ENCODE results near the gene RASGEF1C. TPM values are rescaled to one million over a fixed set of nuclear protein-coding genes. Genes with fewer than 3 reads are reported as not detected.

RASGEF1C gene
- total RNA-seq, 2 experiments from 2014 or later = not detected

GRCh38 chr5:180187767-180188166, 21.2 kb downstream of the RASGEF1C start:
- POLR2A ChIA-PET = no interaction called here
- CTCF ChIA-PET = no interaction called here
- Mint-ChIP-seq H3K4me3 (no peak overlapping the region), H3K4me1 (no peaks in the 10 kb centered on the region), H3K9me3 (peaks cover 2% of the 10 kb centered on the region), H3K36me3 (ENCODE audit: low read depth) (no peaks in the 10 kb centered on the region), H3K27me3 (peaks cover 7% of the 10 kb centered on the region), H3K27ac (no peak overlapping the region)
- no peak for DNase-seq

- Mint-ChIP-seq H3K27me3 (no peaks in the 10 kb centered on the region), H3K27ac (no peak overlapping the region), H3K4me1 (no peaks in the 10 kb centered on the region), H3K4me3 (no peak overlapping the region), H3K9me3 (peaks cover 2% of the 10 kb centered on the region), H3K36me3 (ENCODE audit: low read depth) (no peaks in the 10 kb centered on the region)
- no peak for DNase-seq
- POLR2A ChIA-PET = no interaction called here
- CTCF ChIA-PET = no interaction called here
Measured at GRCh38 chr5:180180846-180181245, 28.2 kb downstream of the RASGEF1C start.

DNA sequence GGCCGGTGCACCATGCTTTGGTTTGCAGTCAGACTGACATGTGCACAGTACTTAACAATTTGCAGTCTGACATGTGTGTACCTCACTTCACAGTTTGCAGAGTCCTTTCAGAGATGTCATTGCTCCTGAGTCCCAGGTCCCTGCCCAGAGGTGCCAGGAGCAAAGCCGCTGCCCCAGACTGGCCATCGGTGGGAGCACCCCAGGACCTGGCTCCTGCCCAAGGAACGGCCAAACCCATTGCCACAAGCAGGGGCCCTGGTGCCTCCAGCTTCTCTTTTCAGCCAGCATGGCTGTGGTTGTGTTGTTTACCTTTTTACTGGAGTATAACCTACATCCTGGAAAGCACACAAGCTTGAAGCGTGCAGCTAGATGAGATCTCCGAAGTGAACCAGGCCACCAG, 28.6 kb downstream of the RASGEF1C start:
- Mint-ChIP-seq H3K27me3 (no peaks in the 10 kb centered on the region), H3K36me3 (ENCODE audit: low read depth) (no peaks in the 10 kb centered on the region), H3K9me3 (peaks cover 2% of the 10 kb centered on the region), H3K27ac (no peak overlapping the region), H3K4me1 (no peaks in the 10 kb centered on the region), H3K4me3 (no peak overlapping the region)
- ChIA-PET CTCF (no interaction called here), POLR2A (no interaction called here)
- DNase-seq = no peak

GRCh38 chr5:180179442-180180420, 29.3 kb downstream of the RASGEF1C start:
- H3K9me3 Mint-ChIP-seq = peaks cover 2% of the 10 kb centered on the region
- no peaks in the 10 kb centered on the region for H3K27me3 Mint-ChIP-seq
- H3K27ac Mint-ChIP-seq = no peak overlapping the region
- H3K4me3 Mint-ChIP-seq = no peak overlapping the region
- POLR2A ChIA-PET = no interaction called here
- H3K36me3 Mint-ChIP-seq (ENCODE audit: low read depth) = no peaks in the 10 kb centered on the region
- CTCF ChIA-PET = no interaction called here
- no peak for DNase-seq
- H3K4me1 Mint-ChIP-seq = no peaks in the 10 kb centered on the region

DNA sequence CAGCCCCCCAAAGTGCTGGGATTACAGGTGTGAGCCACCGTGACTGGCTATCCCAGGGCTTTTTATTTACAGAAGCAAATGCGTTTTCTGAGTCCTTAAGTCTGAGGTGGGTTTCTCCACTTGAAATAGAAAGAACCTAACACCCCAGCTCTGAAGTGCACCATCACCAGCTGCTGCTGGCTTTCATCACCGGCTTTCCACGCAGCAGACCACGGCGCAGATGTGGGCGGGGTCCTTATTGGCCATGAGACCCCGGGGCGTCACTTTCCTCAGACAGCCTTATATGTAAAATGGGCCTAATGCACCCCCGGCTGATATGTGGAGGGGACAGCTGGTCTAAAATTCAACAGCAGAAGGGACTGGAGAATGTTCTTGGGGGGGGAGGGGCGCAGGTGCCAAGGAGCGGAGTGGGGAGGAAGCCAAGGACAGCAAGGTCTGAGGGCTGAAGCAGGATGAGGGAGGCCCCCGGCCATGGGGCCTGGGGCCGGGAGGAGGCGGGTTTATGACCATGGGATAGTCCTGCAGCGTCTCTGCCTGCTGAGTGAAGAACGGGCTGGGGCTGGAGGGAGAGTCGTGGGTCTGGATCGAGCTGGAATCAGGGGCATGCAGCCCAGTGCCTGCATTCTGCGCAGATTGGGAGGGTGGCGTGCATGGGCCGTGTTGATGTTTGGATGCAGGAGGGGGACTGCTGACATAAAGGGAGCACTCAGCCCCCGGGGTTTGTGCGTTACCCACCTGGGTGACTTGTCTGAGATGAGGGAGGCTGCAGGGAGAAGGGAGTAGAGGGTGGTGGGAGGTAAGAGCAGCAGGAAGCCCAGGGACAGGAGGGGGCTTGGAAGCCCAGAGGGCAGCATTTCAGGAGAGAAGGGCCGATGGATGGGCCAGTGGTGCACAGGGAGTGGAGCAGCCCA, 30.2 kb downstream of the RASGEF1C start:
- Mint-ChIP-seq H3K4me1 (no peaks in the 10 kb centered on the region), H3K36me3 (ENCODE audit: low read depth) (no peaks in the 10 kb centered on the region), H3K4me3 (no peak overlapping the region), H3K9me3 (peaks cover 2% of the 10 kb centered on the region), H3K27me3 (no peaks in the 10 kb centered on the region), H3K27ac (no peak overlapping the region)
- ChIA-PET POLR2A (no interaction called here), CTCF (no interaction called here)
- no peak for DNase-seq

- H3K27ac Mint-ChIP-seq = no peak overlapping the region
- H3K36me3 Mint-ChIP-seq (ENCODE audit: low read depth) = no peaks in the 10 kb centered on the region
- POLR2A ChIA-PET = no interaction called here
- H3K4me3 Mint-ChIP-seq = no peak overlapping the region
- no peaks in the 10 kb centered on the region for H3K4me1 Mint-ChIP-seq
- no peaks in the 10 kb centered on the region for H3K27me3 Mint-ChIP-seq
- H3K9me3 Mint-ChIP-seq = no peaks in the 10 kb centered on the region
- CTCF ChIA-PET = no interaction called here
- no peak for DNase-seq
Measured at GRCh38 chr5:180176191-180176590, 32.8 kb downstream of the RASGEF1C start.

DNA sequence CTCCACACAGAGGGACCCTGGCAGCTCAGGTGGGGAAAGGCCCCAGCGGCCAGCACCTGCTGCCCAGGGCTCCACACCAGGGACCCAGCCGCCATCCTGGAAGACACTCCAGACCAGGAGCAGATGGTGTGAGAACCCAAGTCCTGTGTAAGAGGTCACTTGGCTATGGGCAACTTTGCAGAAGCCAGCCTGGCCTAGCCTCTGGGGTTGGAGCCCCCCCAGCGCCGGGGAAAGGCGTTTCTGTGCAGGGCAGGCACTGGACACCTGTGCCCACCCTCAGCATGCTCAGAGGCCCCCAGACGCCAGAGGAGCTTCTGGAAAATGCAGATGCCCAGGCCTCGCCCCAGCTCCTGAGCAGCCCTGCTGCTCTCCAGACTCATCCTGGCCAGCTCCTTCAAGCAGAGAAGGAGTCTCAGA, 34.0 kb downstream of the RASGEF1C start:
- no peaks in the 10 kb centered on the region for H3K4me1 Mint-ChIP-seq
- ChIA-PET CTCF (no interaction called here), POLR2A (no interaction called here)
- H3K27me3 Mint-ChIP-seq = no peaks in the 10 kb centered on the region
- H3K36me3 Mint-ChIP-seq (ENCODE audit: low read depth) = no peaks in the 10 kb centered on the region
- no peaks in the 10 kb centered on the region for H3K9me3 Mint-ChIP-seq
- no peak for DNase-seq
- H3K27ac Mint-ChIP-seq = no peak overlapping the region
- no peak overlapping the region for H3K4me3 Mint-ChIP-seq

GRCh38 chr5:180174587-180174972, 34.4 kb downstream of the RASGEF1C start:
- no peak overlapping the region for H3K27ac Mint-ChIP-seq
- POLR2A ChIA-PET = no interaction called here
- no peaks in the 10 kb centered on the region for H3K9me3 Mint-ChIP-seq
- no peaks in the 10 kb centered on the region for H3K27me3 Mint-ChIP-seq
- H3K36me3 Mint-ChIP-seq (ENCODE audit: low read depth) = no peaks in the 10 kb centered on the region
- H3K4me3 Mint-ChIP-seq = no peak overlapping the region
- no peak for DNase-seq
- CTCF ChIA-PET = no interaction called here
- no peaks in the 10 kb centered on the region for H3K4me1 Mint-ChIP-seq

DNA sequence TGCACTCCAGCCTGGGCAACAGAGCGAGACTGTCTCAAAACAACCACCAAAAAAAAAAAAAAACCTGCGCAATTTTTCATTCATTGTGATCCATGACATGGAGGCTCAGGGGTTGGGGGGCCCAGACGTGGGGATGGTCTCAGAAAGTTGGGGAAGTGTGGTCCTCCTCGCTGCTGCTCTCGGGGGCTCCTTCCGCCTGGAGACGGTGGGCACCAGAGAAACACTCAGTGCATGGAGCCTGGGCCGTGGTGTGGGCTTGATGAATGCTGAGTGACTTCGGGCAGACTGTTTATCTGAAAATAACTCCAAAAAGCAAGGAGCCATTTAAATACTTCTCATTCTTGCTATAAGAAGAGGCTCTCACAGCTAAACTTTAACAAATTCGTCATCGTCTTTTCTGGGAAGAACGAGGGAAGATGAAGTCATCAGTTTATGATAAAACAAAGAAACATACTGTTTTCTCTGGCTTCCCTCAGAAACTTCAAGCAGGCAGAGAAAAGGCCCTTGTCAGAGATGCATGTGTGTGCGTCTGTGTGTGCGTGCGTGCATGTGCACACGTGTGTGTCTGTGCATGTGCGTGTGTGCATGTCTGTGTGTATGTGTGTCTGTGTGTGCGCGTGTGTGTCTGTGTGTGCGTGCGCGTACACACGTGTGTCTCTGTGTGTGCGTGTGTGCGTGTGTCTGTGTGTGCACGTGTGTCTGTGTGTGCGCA, 35.0 kb downstream of the RASGEF1C start:
- Mint-ChIP-seq H3K4me3 (no peak overlapping the region), H3K27ac (no peak overlapping the region), H3K36me3 (ENCODE audit: low read depth) (no peaks in the 10 kb centered on the region), H3K4me1 (no peaks in the 10 kb centered on the region), H3K9me3 (no peaks in the 10 kb centered on the region), H3K27me3 (no peaks in the 10 kb centered on the region)
- no peak for DNase-seq
- POLR2A ChIA-PET = no interaction called here
- CTCF ChIA-PET = no interaction called here

DNA sequence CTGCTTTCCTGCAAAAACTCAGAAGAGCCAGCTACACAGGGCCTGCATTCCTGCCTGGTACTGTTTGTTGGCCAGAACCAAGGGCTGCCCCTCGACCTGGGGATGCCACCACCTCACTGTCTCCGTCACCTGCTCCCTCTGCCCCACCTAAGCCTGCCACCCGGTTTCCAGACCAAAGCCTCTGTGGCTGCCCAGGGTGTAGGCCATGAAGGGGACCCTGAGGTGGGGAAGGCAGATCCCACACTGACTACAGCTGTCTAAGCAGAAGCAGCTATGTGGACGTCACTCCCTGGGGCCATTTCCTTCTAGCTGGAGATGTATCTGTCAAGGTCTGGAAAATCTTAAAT, 35.8 kb downstream of the RASGEF1C start:
- POLR2A ChIA-PET = no interaction called here
- DNase-seq = no peak
- Mint-ChIP-seq H3K9me3 (no peaks in the 10 kb centered on the region), H3K4me1 (no peaks in the 10 kb centered on the region), H3K36me3 (ENCODE audit: low read depth) (no peaks in the 10 kb centered on the region), H3K27me3 (no peaks in the 10 kb centered on the region), H3K4me3 (no peak overlapping the region), H3K27ac (no peak overlapping the region)
- CTCF ChIA-PET = interaction anchor here (0.6 kb wide), 1 partner anchor 441 kb away, joined by 3 read pairs; no protein-coding TSS in a partner anchor

GRCh38 chr5:180172447-180173197, 36.4 kb downstream of the RASGEF1C start:
- H3K4me1 Mint-ChIP-seq = no peaks in the 10 kb centered on the region
- ChIA-PET CTCF (interaction anchor here (0.6 kb wide), 1 partner anchor 441 kb away, joined by 3 read pairs; no protein-coding TSS in a partner anchor), POLR2A (no interaction called here)
- no peaks in the 10 kb centered on the region for H3K36me3 Mint-ChIP-seq (ENCODE audit: low read depth)
- no peaks in the 10 kb centered on the region for H3K9me3 Mint-ChIP-seq
- H3K4me3 Mint-ChIP-seq = no peak overlapping the region
- no peaks in the 10 kb centered on the region for H3K27me3 Mint-ChIP-seq
- H3K27ac Mint-ChIP-seq = no peak overlapping the region
- DNase-seq = no peak

DNA sequence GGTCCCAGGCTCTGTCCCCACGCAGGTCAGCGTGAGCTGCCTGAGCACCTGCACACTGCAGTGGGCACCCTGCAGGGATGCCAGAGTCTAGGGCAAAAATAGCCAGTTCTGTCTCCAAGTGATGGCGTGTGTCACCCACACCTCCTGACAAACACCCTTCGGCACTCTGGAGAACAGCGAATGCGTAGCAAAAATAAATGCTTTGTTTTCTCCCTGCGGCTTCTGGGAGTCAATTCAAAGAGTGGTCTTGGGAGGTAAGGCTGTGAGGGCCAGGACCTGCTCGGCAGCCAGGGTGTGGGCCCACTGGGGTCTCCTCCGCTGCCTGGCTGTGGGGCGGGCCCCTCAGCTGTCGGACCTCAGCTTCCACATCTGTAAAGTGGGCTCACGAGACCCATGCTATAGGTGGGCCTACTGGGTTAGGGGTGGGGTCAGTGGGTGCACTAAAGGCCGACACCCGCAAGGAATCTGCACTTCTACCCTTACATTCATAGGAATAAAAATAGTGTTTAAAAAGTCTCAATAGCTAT, 37.4 kb downstream of the RASGEF1C start:
- POLR2A ChIA-PET = no interaction called here
- H3K27ac Mint-ChIP-seq = no peak overlapping the region
- no peaks in the 10 kb centered on the region for H3K4me1 Mint-ChIP-seq
- CTCF ChIA-PET = no interaction called here
- no peak overlapping the region for H3K4me3 Mint-ChIP-seq
- H3K27me3 Mint-ChIP-seq = no peaks in the 10 kb centered on the region
- H3K36me3 Mint-ChIP-seq (ENCODE audit: low read depth) = no peaks in the 10 kb centered on the region
- DNase-seq = no peak
- H3K9me3 Mint-ChIP-seq = no peaks in the 10 kb centered on the region

All from activated CD4-positive, alpha-beta T cell treated with anti-CD3 and anti-CD28 coated beads, Interleukin-2, amount 10 ng/mL, durations not matched to agents 7 days and 5 days (primary cell).